GM19395 (cell line): ENCODE results near the gene ZNF148.
"Not testable (repeated sequence)": the region's sequence is repeated elsewhere in the genome, so short reads cannot be mapped to it uniquely, and the experiment has no call there.

Source experiments
- ATAC-seq: cut with Tn5 transposase; IDR thresholded peaks from one replicate; pipeline ENCODE4 v1.9.1; 2021; ENCODE audit warnings: mild to moderate bottlenecking, moderate library complexity; ENCODE audit not compliant: unreplicated experiment

ZNF148 gene, protein sequence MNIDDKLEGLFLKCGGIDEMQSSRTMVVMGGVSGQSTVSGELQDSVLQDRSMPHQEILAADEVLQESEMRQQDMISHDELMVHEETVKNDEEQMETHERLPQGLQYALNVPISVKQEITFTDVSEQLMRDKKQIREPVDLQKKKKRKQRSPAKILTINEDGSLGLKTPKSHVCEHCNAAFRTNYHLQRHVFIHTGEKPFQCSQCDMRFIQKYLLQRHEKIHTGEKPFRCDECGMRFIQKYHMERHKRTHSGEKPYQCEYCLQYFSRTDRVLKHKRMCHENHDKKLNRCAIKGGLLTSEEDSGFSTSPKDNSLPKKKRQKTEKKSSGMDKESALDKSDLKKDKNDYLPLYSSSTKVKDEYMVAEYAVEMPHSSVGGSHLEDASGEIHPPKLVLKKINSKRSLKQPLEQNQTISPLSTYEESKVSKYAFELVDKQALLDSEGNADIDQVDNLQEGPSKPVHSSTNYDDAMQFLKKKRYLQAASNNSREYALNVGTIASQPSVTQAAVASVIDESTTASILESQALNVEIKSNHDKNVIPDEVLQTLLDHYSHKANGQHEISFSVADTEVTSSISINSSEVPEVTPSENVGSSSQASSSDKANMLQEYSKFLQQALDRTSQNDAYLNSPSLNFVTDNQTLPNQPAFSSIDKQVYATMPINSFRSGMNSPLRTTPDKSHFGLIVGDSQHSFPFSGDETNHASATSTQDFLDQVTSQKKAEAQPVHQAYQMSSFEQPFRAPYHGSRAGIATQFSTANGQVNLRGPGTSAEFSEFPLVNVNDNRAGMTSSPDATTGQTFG

GRCh38 chr3:125374996-125375941, at the start of gene ZNF148:
TSS of gene ZNF148 (minus strand) at chr3:125375325. CDS start at chr3:125313640, 61,685 bp downstream.
- peak; percentile 88 for ATAC-seq

DNA sequence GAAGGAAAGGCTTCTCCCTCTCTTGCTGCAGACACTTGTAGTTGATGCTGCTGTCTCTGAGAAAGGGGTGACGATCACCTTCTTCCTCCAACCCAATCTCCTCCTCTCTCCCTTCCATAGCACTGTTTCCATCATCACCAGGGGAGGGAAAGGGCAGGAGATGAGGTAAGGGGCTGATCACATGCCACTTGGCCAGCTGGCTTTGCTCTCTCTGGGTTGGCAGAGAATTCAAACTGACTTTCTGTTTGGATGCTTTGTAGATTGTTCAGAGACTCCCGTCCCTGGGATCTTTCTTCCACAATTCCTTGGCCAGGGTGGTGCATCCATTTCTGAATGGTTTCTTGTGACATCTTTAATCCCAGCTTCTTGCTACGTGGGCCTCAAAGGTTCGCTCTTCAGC, 43.2 kb upstream of the ZNF148 start:
- no peak for ATAC-seq

DNA sequence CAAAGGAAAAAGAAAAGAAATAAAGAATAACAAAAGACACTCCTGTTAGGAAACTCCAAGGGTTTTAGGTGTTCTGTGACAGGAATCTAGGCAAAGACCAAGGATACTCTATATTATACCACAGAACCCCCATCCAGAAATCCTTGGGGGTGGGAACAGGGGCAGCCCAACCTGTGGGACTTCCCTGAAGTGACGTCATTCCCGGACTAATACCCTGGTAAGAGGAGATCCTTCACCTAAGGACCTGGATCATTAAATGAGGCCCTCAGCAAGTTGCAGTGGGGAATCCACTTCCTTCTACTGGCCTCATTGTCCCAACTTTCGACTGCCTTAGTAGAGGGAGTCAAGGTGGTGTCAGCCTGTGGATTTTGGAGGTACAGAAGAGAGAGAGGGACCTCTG, 41.1 kb upstream of the ZNF148 start:
- ATAC-seq, result no peak

GRCh38 chr3:125414669-125415068, 39.5 kb upstream of the ZNF148 start:
- ATAC-seq, result no peak

- no peak for ATAC-seq
These were observed 35.8 kb upstream of the ZNF148 start for GRCh38 chr3:125410922-125411321.

DNA sequence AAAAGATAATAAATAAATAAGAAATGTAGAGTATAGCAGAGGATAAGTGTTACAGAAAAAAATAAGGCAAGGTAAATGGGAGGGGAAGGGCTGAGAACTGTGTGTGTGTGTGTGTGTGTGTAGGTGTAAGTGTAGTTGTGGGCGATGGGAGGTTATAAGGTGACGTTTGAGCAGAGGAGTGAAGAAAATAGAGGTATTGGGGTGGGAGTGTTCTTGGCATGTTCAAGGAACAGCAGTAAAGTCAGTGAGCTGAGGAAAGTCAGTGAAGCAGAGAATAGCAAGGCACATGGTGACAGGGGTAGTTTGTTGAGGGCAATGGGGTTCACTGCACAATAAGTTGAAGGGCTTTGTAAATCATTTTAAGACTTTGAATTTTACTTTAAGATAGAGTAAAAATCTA, 30.9 kb upstream of the ZNF148 start:
- no peak for ATAC-seq

DNA sequence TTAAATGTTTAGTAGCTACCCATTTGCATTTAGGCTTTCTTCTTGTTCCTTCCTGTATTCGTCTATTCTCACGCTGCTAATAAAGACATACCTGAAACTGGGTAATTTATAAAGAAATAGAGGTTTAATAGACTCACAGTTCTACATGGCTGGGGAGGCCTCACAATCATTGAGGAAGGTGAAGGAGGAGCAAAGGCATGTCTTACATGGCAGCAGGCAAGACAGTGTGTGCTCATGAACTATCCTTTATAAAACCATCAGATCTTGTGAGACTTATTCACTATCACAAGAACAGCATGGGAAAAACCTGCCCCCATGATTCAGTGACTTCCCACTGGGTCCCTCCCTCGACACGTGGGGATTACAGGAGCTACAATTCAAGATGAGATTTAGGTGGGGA, 30.4 kb upstream of the ZNF148 start:
- ATAC-seq, result not testable (repeated sequence)

GRCh38 chr3:125403789-125404188, 28.7 kb upstream of the ZNF148 start:
- ATAC-seq, result no peak

DNA sequence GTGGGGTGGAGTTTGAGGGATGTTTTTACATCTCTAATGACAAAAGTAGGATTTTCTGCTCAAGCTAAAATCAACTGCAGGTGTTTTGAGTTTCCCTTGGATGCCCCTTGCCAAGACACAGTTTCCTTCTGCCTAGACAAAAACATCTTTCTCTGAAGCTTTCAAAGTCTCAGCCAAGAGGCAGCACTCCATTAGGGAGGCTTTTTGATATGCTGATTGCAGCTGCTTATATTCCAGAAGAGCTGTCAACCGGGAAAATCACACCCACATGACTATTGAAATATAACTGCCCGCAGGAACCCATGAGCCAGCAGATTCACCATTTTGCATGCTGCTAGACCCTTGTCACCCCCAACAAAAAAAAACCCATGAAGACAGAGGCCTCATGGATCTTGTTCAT, 27.5 kb upstream of the ZNF148 start:
- ATAC-seq, result no peak

GRCh38 chr3:125401402-125401801, 26.3 kb upstream of the ZNF148 start:
- ATAC-seq, result no peak

- no peak for ATAC-seq
These were observed 23.8 kb upstream of the ZNF148 start for GRCh38 chr3:125398952-125399351.

DNA sequence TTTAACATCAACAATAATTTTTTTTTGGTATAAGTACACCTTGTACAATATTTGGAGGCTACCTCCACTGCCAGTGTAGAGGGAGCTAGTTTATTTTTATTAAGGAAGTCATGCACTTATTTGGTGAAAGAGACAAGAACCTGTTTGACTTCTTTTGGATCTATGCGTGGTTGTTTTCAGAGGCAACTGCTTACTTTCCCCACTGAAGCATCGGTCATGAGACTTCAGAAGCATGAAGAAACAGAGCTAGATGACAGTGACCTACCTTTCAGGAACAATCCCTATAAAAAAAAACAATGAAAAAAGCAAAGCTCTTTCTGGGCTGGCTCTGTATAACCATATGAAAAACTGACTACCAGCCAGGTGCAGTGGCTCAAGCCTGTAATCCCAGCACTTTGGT, 20.0 kb upstream of the ZNF148 start:
- ATAC-seq, result no peak

GRCh38 chr3:125394406-125394805, 19.3 kb upstream of the ZNF148 start:
- no peak for ATAC-seq

DNA sequence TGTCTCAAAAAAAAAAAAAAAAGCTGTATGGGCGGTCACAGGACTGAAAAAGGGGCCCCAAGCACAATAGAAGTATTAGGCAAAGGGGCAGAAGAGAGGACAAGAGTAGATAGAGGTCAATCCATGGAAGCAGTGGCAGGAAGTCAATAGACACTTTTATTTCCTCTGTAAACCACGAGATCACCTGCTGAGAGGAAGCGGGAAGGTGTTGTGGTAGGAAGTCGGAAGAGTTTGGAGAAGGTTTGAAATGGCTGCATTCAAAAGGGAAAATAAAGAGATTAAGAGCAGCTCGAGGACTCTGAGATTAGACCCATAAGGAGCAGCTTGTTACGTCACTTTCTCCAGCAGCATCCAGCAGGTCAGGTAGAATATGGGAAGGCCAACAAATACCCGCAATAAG, 14.2 kb upstream of the ZNF148 start:
- ATAC-seq, result no peak

DNA sequence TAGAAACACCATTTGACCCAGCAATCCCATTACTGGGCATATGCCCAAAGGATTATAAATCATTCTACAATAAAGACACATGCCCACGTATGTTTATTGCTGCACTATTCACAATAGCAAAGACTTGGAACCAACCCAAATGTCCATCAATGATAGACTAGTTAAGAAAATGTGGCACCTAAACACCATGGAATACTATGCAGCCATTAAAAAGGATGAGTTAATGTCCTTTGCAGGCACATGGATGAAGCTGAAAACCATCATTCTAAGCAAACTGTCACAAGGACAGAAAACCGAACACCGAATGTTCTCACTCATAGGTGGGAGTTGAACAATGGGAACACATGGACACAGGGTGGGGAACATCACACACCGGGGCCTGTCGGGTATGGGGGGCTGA, 13.2 kb upstream of the ZNF148 start:
- not testable (repeated sequence) for ATAC-seq

GRCh38 chr3:125386811-125387210, 11.7 kb upstream of the ZNF148 start:
- no peak for ATAC-seq

GRCh38 chr3:125383744-125384143, 8.6 kb upstream of the ZNF148 start:
- no peak for ATAC-seq

- no peak for ATAC-seq
These were observed 7.2 kb upstream of the ZNF148 start for GRCh38 chr3:125382298-125382697.

GRCh38 chr3:125381743-125382142, 6.6 kb upstream of the ZNF148 start:
- no peak for ATAC-seq

DNA sequence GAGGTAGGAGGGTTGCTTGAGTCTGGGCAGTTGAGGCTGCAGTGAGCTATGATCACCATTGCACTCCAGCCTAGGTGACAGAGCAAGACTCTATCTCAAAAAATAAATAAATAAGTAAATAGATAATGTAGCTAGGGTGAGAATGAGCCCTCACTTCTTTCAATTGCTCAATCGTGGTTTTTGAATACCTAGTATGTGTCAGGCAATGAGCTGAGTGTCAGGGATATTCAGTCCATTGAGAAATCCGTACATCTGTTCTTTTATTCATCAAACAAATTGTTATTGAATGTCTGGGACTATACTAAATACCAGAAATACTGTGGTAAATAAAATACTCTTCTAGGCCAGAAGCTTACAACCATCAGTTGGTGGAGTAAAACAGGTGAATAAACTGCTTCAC, 6.2 kb upstream of the ZNF148 start:
- ATAC-seq, result no peak

DNA sequence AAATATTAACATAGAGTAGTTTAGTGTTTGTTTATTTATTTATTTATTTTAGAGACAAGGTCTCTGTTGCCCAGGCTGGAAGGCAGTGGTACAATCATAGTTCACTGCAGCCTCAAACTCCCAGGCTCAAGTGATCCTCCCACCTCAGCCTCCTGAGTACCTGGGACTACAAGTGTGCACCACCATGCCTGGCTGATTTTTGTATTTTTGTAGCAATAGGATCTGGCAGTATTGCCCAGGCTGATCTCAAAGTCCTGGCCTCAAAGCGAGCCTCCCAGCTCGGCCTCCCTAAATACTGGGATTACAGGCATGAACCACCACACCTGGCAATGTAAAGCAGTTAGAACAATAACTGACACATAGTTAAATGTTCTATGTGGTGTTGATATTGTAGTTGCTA, 4.4 kb upstream of the ZNF148 start:
- no peak for ATAC-seq
